GM18868 (cell line): ENCODE data around the gene EIF2S3.

Experiments used
- ATAC-seq: cut with Tn5 transposase; IDR thresholded peaks from one replicate; pipeline ENCODE4 v1.9.1; 2021; ENCODE audit warnings: mild to moderate bottlenecking, moderate library complexity; ENCODE audit not compliant: unreplicated experiment

EIF2S3 gene

GRCh38 chrX:24125028-24125612 lies 70.4 kb downstream of the EIF2S3 start:
- no peak for ATAC-seq
